B cell (primary cell): ENCODE data around the gene RAPGEF1.

Source experiments
- CTCF ChIP-seq: fragments of 200-600 bp; IDR thresholded peaks from one replicate; pipeline ENCODE4 v1.8.0; 2022; ENCODE audit warnings: antibody characterized with exemption, mild to moderate bottlenecking
- EZH2 ChIP-seq: IDR thresholded peaks from 2 replicates; pipeline ENCODE4 v1.6.1; 2012; ENCODE audit warnings: borderline replicate concordance, low read depth, mild to moderate bottlenecking, moderate library complexity, low read length; ENCODE audit not compliant: insufficient read depth, poor library complexity, severe bottlenecking

GRCh38 chr9:131690941-131691573 lies 48.8 kb downstream of the RAPGEF1 start:
- TF ChIP-seq EZH2 = no peak
- no peak for TF ChIP-seq CTCF
